ENCODE data around the gene FOCAD. TPM values are rescaled to one million over a fixed set of nuclear protein-coding genes. Genes with fewer than 3 reads are reported as not detected.

FOCAD gene
- total RNA-seq, 1 donor from 2014 or later = 28.7 TPM

- DNase-seq (no peak), ATAC-seq (ENCODE audit: poor library complexity) (peak; percentile 91)
- intact Hi-C loops (cut with DNase I) = no loop called here
These were observed 38.2 kb downstream of the FOCAD start for GRCh38 chr9:20722221-20722620.

- DNase-seq (no peak), ATAC-seq (ENCODE audit: poor library complexity) (no peak)
- intact Hi-C loops (cut with DNase I) = no loop called here
These were observed 41.6 kb downstream of the FOCAD start for GRCh38 chr9:20725675-20726074.

- ATAC-seq (ENCODE audit: poor library complexity) = no peak
- DNase-seq = no peak
- intact Hi-C loops (cut with DNase I) = no loop called here
These were observed 42.1 kb downstream of the FOCAD start for GRCh38 chr9:20726144-20726543.

- intact Hi-C loops (cut with DNase I) = no loop called here
- no peak for DNase-seq
- ATAC-seq (ENCODE audit: poor library complexity) = no peak
These were observed 44.6 kb downstream of the FOCAD start for GRCh38 chr9:20728493-20729220.

GRCh38 chr9:20729523-20729922 is 45.5 kb downstream of the FOCAD start:
- intact Hi-C loops (cut with DNase I) = no loop called here
- no peak for DNase-seq
- ATAC-seq (ENCODE audit: poor library complexity) = no peak

GRCh38 chr9:20732118-20732517 is 48.1 kb downstream of the FOCAD start:
- DNase-seq (no peak), ATAC-seq (ENCODE audit: poor library complexity) (no peak)
- intact Hi-C loops (cut with DNase I) = no loop called here

GRCh38 chr9:20734275-20734674 is 50.2 kb downstream of the FOCAD start:
- intact Hi-C loops (cut with DNase I) = no loop called here
- ATAC-seq (ENCODE audit: poor library complexity) (no peak), DNase-seq (no peak)

DNA sequence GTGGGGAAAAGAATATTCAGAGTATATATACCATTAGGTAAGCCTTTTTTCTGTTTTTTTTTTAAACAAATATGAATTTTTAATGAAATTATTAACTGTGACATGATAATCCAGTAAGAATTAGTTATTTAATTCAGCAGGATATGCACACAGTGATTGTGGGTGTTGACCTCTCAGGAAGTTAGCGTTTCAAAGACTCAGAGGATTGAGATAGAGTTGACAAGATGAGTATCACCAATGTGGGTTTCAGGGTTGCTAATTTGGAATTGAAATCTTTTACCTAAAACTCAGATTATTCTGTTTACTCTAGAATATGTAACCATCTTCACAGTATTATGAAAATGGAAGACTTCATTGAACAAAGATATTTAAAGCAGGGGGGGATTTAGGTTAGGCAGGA is 56.2 kb downstream of the FOCAD start:
- intact Hi-C loops (cut with DNase I) = no loop called here

GRCh38 chr9:20740929-20741582 is 57.0 kb downstream of the FOCAD start:
- DNase-seq (no peak), ATAC-seq (ENCODE audit: poor library complexity) (no peak)
- intact Hi-C loops (cut with DNase I) = no loop called here

More for the DNA sequence above, 56.2 kb downstream of the FOCAD start:
- ATAC-seq (ENCODE audit: poor library complexity) = no peak
- DNase-seq = no peak

- no peak for DNase-seq
- no peak for ATAC-seq (ENCODE audit: poor library complexity)
- intact Hi-C loops (cut with DNase I) = no loop called here
These were observed 58.8 kb downstream of the FOCAD start for GRCh38 chr9:20742833-20743232.

DNA sequence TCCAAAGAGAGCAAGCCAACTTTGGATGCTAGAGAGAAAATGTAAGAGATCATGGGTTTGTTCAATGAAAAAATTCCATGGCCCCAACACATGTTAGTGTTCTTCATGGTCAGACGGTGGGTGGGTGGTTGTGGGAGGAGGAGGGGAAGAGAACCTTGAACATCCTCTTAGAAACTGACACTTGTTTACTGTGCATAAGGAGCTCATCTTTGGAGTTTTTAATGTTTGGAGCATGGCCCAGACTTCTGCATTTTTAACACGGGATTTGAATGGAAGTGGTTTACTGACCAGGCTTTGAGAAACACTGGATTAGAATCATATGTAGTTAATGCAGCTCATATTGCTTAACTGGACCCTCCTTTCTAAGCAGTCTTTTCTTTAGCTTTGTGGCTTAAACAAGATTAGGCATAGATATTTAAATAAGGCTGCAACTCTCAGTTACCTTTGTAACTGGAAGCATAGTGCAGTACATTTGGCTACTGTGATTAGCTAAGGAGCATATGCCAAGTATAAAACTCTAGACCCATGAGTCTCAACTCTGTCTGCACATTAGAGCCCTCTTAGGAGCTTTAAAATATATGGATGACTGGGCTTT is 60.1 kb downstream of the FOCAD start:
- DNase-seq = no peak
- ATAC-seq (ENCODE audit: poor library complexity) = no peak

GRCh38 chr9:20746967-20747366 is 62.9 kb downstream of the FOCAD start:
- DNase-seq = no peak

More for the DNA sequence above, 60.1 kb downstream of the FOCAD start:
- intact Hi-C loops (cut with DNase I) = no loop called here

DNA sequence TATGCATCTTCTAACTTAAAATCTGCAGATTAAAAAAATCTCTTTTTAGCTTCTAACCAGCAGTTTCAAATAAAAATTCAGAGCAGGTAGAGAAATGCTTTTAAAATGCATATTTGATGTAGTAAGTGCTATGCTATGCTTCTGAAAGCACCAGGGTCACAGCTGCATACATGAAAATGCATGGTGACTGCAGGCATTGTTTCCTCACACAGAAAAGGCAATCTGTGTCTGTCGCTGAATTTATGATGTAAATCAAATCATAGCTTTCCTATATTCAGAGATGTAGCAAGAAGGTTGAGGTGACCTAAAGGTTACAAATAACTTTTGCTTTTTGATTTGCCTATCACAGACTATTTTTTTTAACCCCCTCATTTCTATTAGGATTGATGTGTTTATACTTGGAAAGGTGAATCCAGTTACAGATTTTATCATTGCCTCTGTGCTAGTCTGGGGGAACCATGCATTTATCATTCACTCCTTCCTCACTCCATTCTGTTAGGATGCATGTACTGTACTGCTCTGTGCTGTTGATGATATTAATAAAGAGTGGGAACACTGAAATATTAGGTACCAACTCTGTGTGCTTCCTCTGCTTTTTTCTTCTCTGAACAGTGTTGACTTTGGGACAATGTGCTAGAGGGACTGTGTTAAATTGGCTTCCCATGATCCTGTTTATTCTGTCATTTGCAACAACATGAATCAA is 65.6 kb downstream of the FOCAD start:
- no peak for DNase-seq
- intact Hi-C loops (cut with DNase I) = no loop called here
- no peak for ATAC-seq (ENCODE audit: poor library complexity)

More at GRCh38 chr9:20746967-20747366, 62.9 kb downstream of the FOCAD start:
- ATAC-seq (ENCODE audit: poor library complexity) = no peak
- intact Hi-C loops (cut with DNase I) = no loop called here

- ATAC-seq (ENCODE audit: poor library complexity) (no peak), DNase-seq (no peak)
- intact Hi-C loops (cut with DNase I) = no loop called here
These were observed 69.7 kb downstream of the FOCAD start for GRCh38 chr9:20753761-20754160.

DNA sequence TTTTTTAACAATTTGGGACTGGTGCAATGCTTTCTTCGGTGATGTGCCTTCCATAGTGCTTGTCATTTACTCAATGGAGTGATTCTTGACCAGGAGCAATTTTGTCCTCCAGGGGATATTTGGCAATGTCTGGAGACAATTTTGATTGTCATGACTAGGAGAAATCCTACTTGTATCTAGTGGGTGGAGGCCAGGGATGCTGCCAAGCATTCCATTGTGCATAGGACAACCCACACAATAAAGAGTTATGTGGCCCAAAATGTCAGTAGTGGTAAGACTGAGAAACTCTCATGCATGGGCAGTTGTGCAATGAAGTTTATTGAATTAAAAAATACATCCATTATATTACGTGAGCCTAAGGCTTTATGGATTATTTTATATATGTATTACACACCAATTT is 70.5 kb downstream of the FOCAD start:
- ATAC-seq (ENCODE audit: poor library complexity) (no peak), DNase-seq (no peak)
- intact Hi-C loops (cut with DNase I) = no loop called here

GRCh38 chr9:20760246-20760891 is 76.3 kb downstream of the FOCAD start:
- no peak for ATAC-seq (ENCODE audit: poor library complexity)
- no peak for DNase-seq
- intact Hi-C loops (cut with DNase I) = no loop called here

DNA sequence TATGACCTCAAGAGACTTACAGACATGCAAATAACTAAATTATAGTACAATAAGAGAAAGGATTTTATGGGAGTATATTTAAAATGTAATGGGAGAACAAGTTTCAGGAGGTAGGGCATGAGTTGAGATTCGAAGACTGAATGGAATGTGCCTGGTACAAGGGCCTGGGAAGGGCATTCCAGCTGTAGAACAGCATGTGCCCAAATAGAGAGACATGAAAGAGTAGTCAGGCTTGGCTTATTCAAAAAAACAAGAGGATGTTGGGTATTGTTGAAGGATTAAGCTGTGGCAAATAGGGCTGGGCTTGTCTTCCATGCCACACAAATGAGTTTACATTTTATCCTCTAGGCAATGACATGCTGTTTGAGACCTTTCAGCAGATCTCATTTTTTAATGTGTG is 86.9 kb downstream of the FOCAD start:
- ATAC-seq (ENCODE audit: poor library complexity) = peak; percentile 39
- intact Hi-C loops (cut with DNase I) = no loop called here
- DNase-seq = no peak

DNA sequence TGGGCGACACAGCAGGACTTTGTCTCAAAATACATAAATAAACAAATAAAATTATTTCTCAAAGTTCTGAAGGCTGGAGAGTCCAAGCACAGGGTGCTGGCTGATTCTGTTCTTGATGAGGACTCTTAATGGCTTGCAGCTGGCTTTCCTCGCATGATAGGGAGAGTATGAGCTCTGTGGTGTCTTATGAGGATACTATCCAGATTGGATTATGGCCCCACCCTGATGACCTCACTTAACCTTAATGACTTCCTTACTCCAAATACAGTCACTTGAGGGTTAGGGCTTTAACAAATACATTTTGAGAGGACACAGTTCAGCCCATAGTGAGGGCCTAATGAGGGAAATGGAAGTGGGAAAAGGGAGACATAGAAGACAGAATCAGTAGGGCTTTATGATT is 87.7 kb downstream of the FOCAD start:
- intact Hi-C loops (cut with DNase I) = no loop called here
- DNase-seq (no peak), ATAC-seq (ENCODE audit: poor library complexity) (no peak)

DNA sequence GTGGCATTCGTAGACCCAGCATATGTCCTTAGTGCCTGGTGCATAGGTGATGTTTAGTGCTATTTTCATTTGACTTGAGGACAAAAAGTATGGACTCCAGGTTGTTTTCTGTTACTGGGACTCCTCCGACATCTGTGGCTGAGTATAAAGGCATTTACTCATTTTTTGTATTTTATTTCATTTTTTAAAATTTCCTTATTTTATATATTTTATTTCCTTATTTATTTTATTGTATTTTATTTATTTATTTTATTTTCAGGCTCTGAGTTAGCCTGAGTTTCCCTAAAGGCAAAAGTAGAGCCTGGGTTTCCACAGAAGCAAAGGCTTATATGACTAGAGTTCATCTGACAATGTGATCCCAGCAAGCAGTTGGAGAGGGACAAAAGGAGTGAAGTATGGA is 91.6 kb downstream of the FOCAD start:
- intact Hi-C loops (cut with DNase I) = no loop called here
- no peak for ATAC-seq (ENCODE audit: poor library complexity)
- DNase-seq = no peak
